HCT116 (cell line): ENCODE data around the gene RASL11A. TPM values are rescaled to one million over a fixed set of nuclear protein-coding genes. Genes with fewer than 3 reads are reported as not detected.

Source experiments
- ATAC-seq: fragments of 200-7000 bp; cut with Tn5 transposase; 2 replicates; pipeline ENCODE4 v1.9.1; 2020; ENCODE audit warnings: mild to moderate bottlenecking, moderate library complexity
- BruUV-seq: library from RNA; stranded (reverse); fragments of 400-500 nt; replicated peaks from 2 replicates; lab custom pipeline; 2021; lab: Mats Ljungman, UMichigan
- CTCF ChIA-PET: fragments of 300-600 bp; sonication (Branson Sonifier 250); formaldehyde crosslinking; loops from one replicate; lab custom pipeline; 2021; ENCODE audit warnings: antibody characterized with exemption; lab: Charles Lee
- POLR2A ChIA-PET: fragments of 300-600, 350-600 bp; sonication (Branson Sonifier 250); formaldehyde crosslinking; loops from one replicate; lab custom pipeline; 2021; ENCODE audit warnings: antibody characterized with exemption; lab: Charles Lee
- RAD21 ChIA-PET, 2 experiments: fragments of 300-600 bp; sonication (Branson Sonifier 250); formaldehyde crosslinking; loops; one replicate each; lab custom pipeline; 2023; ENCODE audit warnings: low total read pairs in 2 of 2; ENCODE audit not compliant: uncharacterized antibody in 2 of 2, unreplicated experiment in 2 of 2, low non-redundant PET in 1 of 2; lab: Charles Lee
- DNase-seq: peaks from one replicate; pipeline ENCODE4 v3.0.0-alpha.2; 2010; ENCODE audit warnings: low read depth, low spot score
- H2AFZ ChIP-seq: fragments of 200-600 bp; shearing (Covaris generic), sonication (generic); 2 replicates; pipeline ENCODE4 v1.6.1; 2017; ENCODE audit warnings: low read depth, mixed run types, mixed read lengths, antibody characterized with exemption, low read length; ENCODE audit not compliant: poor library complexity, severe bottlenecking
- H3K27ac ChIP-seq: 2 replicates; pipeline ENCODE4 v1.5.1; 2012; ENCODE audit warnings: low read depth, low read length
- H3K27me3 ChIP-seq: fragments of 200-600 bp; sonication (generic); 2 replicates; pipeline ENCODE4 v1.6.1; 2016; ENCODE audit warnings: mixed run types, low read length, mixed read lengths; ENCODE audit not compliant: insufficient read depth
- H3K36me3 ChIP-seq, 2 experiments: fragments of 200-500 bp in 1 of 2; fragments of 200-600 bp in 1 of 2; sonication (Bioruptor generic) in 1 of 2; sonication (generic) in 1 of 2; 2 replicates each; pipeline versions ENCODE4 v1.5.1 to v1.6.1; 2014 to 2016; ENCODE audit warnings: low read length in 2 of 2, inconsistent platforms in 1 of 2, mixed read lengths in 1 of 2, mixed run types in 1 of 2; ENCODE audit not compliant: insufficient read depth in 2 of 2, control insufficient read depth in 1 of 2
- H3K4me1 ChIP-seq, 2 experiments: fragments of 200-600 bp in 1 of 2; sonication (generic) in 1 of 2; 2 replicates each; pipeline versions ENCODE4 v1.5.1 to v1.6.1; 2012 to 2017; ENCODE audit warnings: low read length in 2 of 2, inconsistent platforms in 1 of 2, mild to moderate bottlenecking in 1 of 2, mixed read lengths in 1 of 2, mixed run types in 1 of 2, moderate library complexity in 1 of 2; ENCODE audit not compliant: insufficient read depth in 2 of 2, control insufficient read depth in 1 of 2
- H3K4me2 ChIP-seq: fragments of 200-600 bp; sonication (generic); 2 replicates; pipeline ENCODE4 v1.6.1; 2017; ENCODE audit warnings: mixed run types, low read length, mixed read lengths
- H3K4me3 ChIP-seq, 2 experiments: fragments of 200-600 bp in 1 of 2; sonication (generic) in 1 of 2; replicated peaks in 1 of 2; 2 replicates each; pipeline ENCODE4 v1.5.1; 2011 to 2016; ENCODE audit warnings: low read length in 2 of 2, control low read depth in 1 of 2, low read depth in 1 of 2, mild to moderate bottlenecking in 1 of 2, mixed read lengths in 1 of 2, mixed run types in 1 of 2
- H3K79me2 ChIP-seq: fragments of 200-600 bp; sonication (generic); 2 replicates; pipeline ENCODE4 v1.6.1; 2017; ENCODE audit warnings: mild to moderate bottlenecking, mixed run types, low read length, moderate library complexity, mixed read lengths; ENCODE audit not compliant: insufficient read depth
- H3K9ac ChIP-seq: fragments of 200-600 bp; sonication (generic); 2 replicates; pipeline ENCODE4 v1.6.1; 2016; ENCODE audit warnings: low read length, mixed read lengths
- H3K9me2 ChIP-seq: fragments of 200-600 bp; sonication (generic), shearing (Covaris generic); 2 replicates; pipeline ENCODE4 v1.6.1; 2017; ENCODE audit warnings: mixed run types, mild to moderate bottlenecking, moderate library complexity; ENCODE audit not compliant: insufficient read depth
- H3K9me3 ChIP-seq, 2 experiments: fragments of 200-500 bp in 1 of 2; fragments of 200-600 bp in 1 of 2; sonication (Bioruptor generic) in 1 of 2; sonication (generic) in 1 of 2; 2 replicates each; pipeline ENCODE4 v1.6.1; 2014 to 2017; ENCODE audit warnings: low read length in 2 of 2, mixed read lengths in 2 of 2, inconsistent platforms in 1 of 2, low read depth in 1 of 2, mild to moderate bottlenecking in 1 of 2, mixed run types in 1 of 2, moderate library complexity in 1 of 2; ENCODE audit not compliant: control insufficient read depth in 1 of 2, insufficient read depth in 1 of 2
- H4K20me1 ChIP-seq: fragments of 200-600 bp; sonication (generic), shearing (Covaris generic); 2 replicates; pipeline ENCODE4 v1.6.1; 2017; ENCODE audit warnings: mixed run types, mild to moderate bottlenecking, moderate library complexity; ENCODE audit not compliant: insufficient read depth
- CBX3 ChIP-seq: IDR thresholded peaks from 2 replicates; pipeline ENCODE4 v1.6.1; 2012; ENCODE audit warnings: low read depth
- CEBPB ChIP-seq: IDR thresholded peaks from 2 replicates; pipeline ENCODE4 v1.6.1; 2012; ENCODE audit warnings: low read depth
- EGR1 ChIP-seq: IDR thresholded peaks from 2 replicates; pipeline ENCODE4 v1.6.1; 2012; ENCODE audit warnings: low read depth
- ELF1 ChIP-seq: IDR thresholded peaks from 2 replicates; pipeline ENCODE4 v1.6.1; 2012; ENCODE audit warnings: low read depth, borderline replicate concordance
- EZH2 ChIP-seq: fragments of 200-600 bp; sonication (generic); IDR thresholded peaks from 2 replicates; pipeline ENCODE4 v1.6.1; 2017; ENCODE audit warnings: antibody characterized with exemption, mixed run types
- EZH2phosphoT487 ChIP-seq: fragments of 200-600 bp; IDR thresholded peaks from 2 replicates; pipeline ENCODE4 v1.6.1; 2018; ENCODE audit warnings: antibody characterized with exemption, borderline replicate concordance
- FOSL1 ChIP-seq: IDR thresholded peaks from 2 replicates; pipeline ENCODE4 v1.6.1; 2012; ENCODE audit warnings: low read depth
- JUND ChIP-seq: IDR thresholded peaks from 2 replicates; pipeline ENCODE4 v1.6.1; 2012
- POLR2A ChIP-seq: IDR thresholded peaks from 2 replicates; pipeline ENCODE4 v1.7.0; 2011; ENCODE audit warnings: borderline replicate concordance; ENCODE audit not compliant: insufficient read depth, insufficient read length; ENCODE audit errors: extremely low read depth
- POLR2AphosphoS5 ChIP-seq: IDR thresholded peaks from 2 replicates; pipeline ENCODE4 v1.6.1; 2011; ENCODE audit warnings: mild to moderate bottlenecking, low read depth, low read length, moderate library complexity
- RAD21 ChIP-seq: IDR thresholded peaks from 2 replicates; pipeline ENCODE4 v1.6.1; 2012; ENCODE audit warnings: low read depth, mild to moderate bottlenecking
- SIN3A ChIP-seq: IDR thresholded peaks from 2 replicates; pipeline ENCODE4 v1.6.1; 2012; ENCODE audit warnings: low read depth
- SRF ChIP-seq: IDR thresholded peaks from 2 replicates; pipeline ENCODE4 v1.6.1; 2012; ENCODE audit warnings: low read depth
- TCF7L2 ChIP-seq: IDR thresholded peaks from 2 replicates; pipeline ENCODE4 v1.7.0; 2011; ENCODE audit warnings: borderline replicate concordance, inconsistent platforms; ENCODE audit not compliant: insufficient read depth, insufficient read length; ENCODE audit errors: extremely low read depth
- YY1 ChIP-seq: IDR thresholded peaks from 2 replicates; pipeline ENCODE4 v1.6.1; 2011; ENCODE audit warnings: low read length, low read depth, moderate library complexity, mild to moderate bottlenecking; ENCODE audit not compliant: insufficient replicate concordance; ENCODE audit errors: extremely low read depth
- ZNF274 ChIP-seq: fragments of 200-500 bp; sonication (Bioruptor generic); IDR thresholded peaks from 2 replicates; pipeline ENCODE4 v1.6.1; 2014; ENCODE audit warnings: mild to moderate bottlenecking, low read depth, low read length, inconsistent platforms
- intact Hi-C: fragments of 100-400 bp; cut with micrococcal nuclease; formaldehyde crosslinking; loops from 2 replicates; pipeline ENCODE4 v1.10.0; 2022
- total RNA-seq: library from RNA; stranded (reverse); gene quantifications from one replicate; pipeline ENCODE4 v1.2.1, GENCODE V29; 2021; ENCODE audit not compliant: unreplicated experiment
- TF ChIP-seq, protein P1 (sequence below): IDR thresholded peaks from 2 replicates; pipeline ENCODE4 v1.6.1; 2012
- TF ChIP-seq, protein P2 (sequence below): IDR thresholded peaks from 2 replicates; pipeline ENCODE4 v1.6.1; 2011; ENCODE audit warnings: mild to moderate bottlenecking, low read length, moderate library complexity; ENCODE audit not compliant: insufficient replicate concordance; ENCODE audit errors: extremely low read depth

RASL11A gene
- total RNA-seq, 1 experiment from 2014 or later: 5.0 TPM

DNA sequence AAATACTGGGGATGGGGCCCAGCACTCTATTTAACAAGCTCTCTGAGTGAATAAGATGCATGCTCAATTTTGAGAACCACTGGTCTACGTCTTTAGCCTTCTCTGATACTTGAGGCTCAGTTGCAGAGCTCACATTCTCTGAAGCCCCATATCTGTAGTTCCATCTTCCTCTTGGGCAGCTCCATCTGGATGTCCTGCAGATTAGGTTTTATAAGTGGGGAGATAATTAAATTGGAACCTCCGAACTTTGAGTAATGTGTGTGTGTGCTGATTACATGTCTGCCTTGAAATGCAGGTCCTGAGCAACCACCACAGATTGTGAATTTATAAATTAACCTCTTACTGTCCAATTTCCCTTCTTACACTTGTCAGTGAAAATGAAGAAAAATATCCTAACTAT lies 7.2 kb upstream of the RASL11A start (continued):
- no peak for TF ChIP-seq POLR2A
- TF ChIP-seq, all 23 proteins: peak for 0

DNA sequence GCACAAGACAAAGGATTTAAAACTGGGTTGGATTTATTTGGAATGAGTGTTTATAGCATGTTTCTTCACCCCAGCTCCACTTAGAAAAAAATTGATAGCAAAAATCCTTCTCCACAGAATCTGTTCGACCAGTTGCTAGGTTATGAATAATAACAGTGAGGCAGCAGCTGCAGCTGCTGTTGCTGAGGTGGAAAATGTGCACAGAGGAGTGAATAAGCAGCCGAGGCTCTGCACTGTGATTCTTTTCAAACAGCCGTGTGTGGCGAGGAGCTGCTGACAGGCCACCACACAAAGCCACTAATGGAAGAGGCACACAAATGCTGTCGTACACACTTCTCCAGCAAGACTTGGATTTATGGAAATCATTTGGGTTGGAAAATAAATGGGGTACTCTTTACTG lies 6.4 kb upstream of the RASL11A start:
- Histone ChIP-seq H2AFZ (no peak overlapping the region), H3K4me2 (no peak overlapping the region), H3K9me2 (no peaks in the 10 kb centered on the region), H3K27ac (no peak overlapping the region), H3K4me3 (no peak overlapping the region), H4K20me1 (no peaks in the 10 kb centered on the region), H3K9me3 (no peaks in the 10 kb centered on the region), H3K79me2 (no peaks in the 10 kb centered on the region), H3K4me1 (peaks cover 0 to 5% of the 10 kb centered on the region in 2 experiments; a peak in 1 of 4 replicates), H3K27me3 (no peaks in the 10 kb centered on the region), H3K9ac (no peak overlapping the region), H3K36me3 (no peaks in the 10 kb centered on the region; a peak in 1 of 4 replicates)
- ChIA-PET POLR2A (no interaction called here), CTCF (no interaction called here), RAD21 (no interaction called here)
- DNase-seq (no peak), ATAC-seq (no peak)
- TF ChIP-seq SIN3A (no peak), EZH2phosphoT487 (no peak), POLR2AphosphoS5 (no peak), SRF (no peak), ELF1 (no peak), YY1 (no peak), TCF7L2 (no peak), EZH2 (no peak), JUND (no peak), POLR2A (no peak), RAD21 (no peak), CEBPB (no peak), EGR1 (no peak), ZNF274 (no peak), FOSL1 (no peak), CBX3 (no peak)
- TF ChIP-seq, protein P1, sequence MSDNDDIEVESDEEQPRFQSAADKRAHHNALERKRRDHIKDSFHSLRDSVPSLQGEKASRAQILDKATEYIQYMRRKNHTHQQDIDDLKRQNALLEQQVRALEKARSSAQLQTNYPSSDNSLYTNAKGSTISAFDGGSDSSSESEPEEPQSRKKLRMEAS: no peak
- TF ChIP-seq, protein P2, sequence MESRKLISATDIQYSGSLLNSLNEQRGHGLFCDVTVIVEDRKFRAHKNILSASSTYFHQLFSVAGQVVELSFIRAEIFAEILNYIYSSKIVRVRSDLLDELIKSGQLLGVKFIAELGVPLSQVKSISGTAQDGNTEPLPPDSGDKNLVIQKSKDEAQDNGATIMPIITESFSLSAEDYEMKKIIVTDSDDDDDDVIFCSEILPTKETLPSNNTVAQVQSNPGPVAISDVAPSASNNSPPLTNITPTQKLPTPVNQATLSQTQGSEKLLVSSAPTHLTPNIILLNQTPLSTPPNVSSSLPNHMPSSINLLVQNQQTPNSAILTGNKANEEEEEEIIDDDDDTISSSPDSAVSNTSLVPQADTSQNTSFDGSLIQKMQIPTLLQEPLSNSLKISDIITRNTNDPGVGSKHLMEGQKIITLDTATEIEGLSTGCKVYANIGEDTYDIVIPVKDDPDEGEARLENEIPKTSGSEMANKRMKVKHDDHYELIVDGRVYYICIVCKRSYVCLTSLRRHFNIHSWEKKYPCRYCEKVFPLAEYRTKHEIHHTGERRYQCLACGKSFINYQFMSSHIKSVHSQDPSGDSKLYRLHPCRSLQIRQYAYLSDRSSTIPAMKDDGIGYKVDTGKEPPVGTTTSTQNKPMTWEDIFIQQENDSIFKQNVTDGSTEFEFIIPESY: no peak
- BruUV-seq: no TSS peak
- intact Hi-C loops: no loop called here
